H1 (cell line): ENCODE results near the gene KLF14. TPM values are rescaled to one million over a fixed set of nuclear protein-coding genes. Genes with fewer than 3 reads are reported as not detected.

Source experiments
- CTCF ChIA-PET: fragments of 300-600 bp; sonication (Branson Sonifier 250); formaldehyde crosslinking; loops from one replicate; lab custom pipeline; 2021; ENCODE audit not compliant: partially characterized antibody; lab: Charles Lee
- POLR2A ChIA-PET: fragments of 300-600 bp; sonication (Branson Sonifier 250); formaldehyde crosslinking; loops from one replicate; lab custom pipeline; 2021; ENCODE audit warnings: inconsistent platforms; ENCODE audit not compliant: partially characterized antibody; lab: Charles Lee
- DNase-seq, 2 experiments: peaks; one replicate each; pipeline versions ENCODE4 v3.0.0 to v3.0.0-alpha.2; 2010 to 2022; ENCODE audit warnings: low spot score in 2 of 2, low read depth in 1 of 2, mixed read lengths in 1 of 2
- FAIRE-seq: peaks from 2 replicates; lab custom pipeline; 2011; peaks lifted over from hg19 to GRCh38; lab: Jason Lieb, UNC
- H2AFZ ChIP-seq: 2 replicates; pipeline ENCODE4 v1.8.1; 2012; ENCODE audit warnings: low read length, inconsistent platforms
- H2AK5ac ChIP-seq: 2 replicates; pipeline ENCODE4 v1.6.1; 2013; ENCODE audit warnings: low read depth, low read length
- H2BK120ac ChIP-seq: replicated peaks from 2 replicates; pipeline ENCODE3; 2013; ENCODE audit warnings: low read depth, low read length, inconsistent platforms
- H2BK12ac ChIP-seq: 2 replicates; pipeline ENCODE4 v1.6.1; 2013; ENCODE audit warnings: low read depth, low read length
- H2BK15ac ChIP-seq: 2 replicates; pipeline ENCODE4 v1.6.1; 2013; ENCODE audit warnings: low read length
- H2BK20ac ChIP-seq: 2 replicates; pipeline ENCODE4 v1.6.1; 2013; ENCODE audit warnings: low read length
- H2BK5ac ChIP-seq: 2 replicates; pipeline ENCODE4 v1.6.1; 2013; ENCODE audit warnings: low read depth, low read length
- H3K14ac ChIP-seq: 2 replicates; pipeline ENCODE4 v1.6.1; 2013; ENCODE audit warnings: inconsistent platforms; ENCODE audit not compliant: insufficient read length
- H3K18ac ChIP-seq: 2 replicates; pipeline ENCODE4 v1.6.1; 2013; ENCODE audit warnings: low read length; ENCODE audit errors: extremely low read depth
- H3K23ac ChIP-seq: 2 replicates; pipeline ENCODE4 v1.6.1; 2013; ENCODE audit warnings: inconsistent platforms; ENCODE audit not compliant: insufficient read length
- H3K23me2 ChIP-seq: 2 replicates; pipeline ENCODE4 v1.6.1; 2013; ENCODE audit warnings: low read depth, low read length
- H3K27ac ChIP-seq: 2 replicates; pipeline ENCODE4 v1.6.1; 2011; ENCODE audit warnings: low read depth, low read length, inconsistent platforms
- H3K27me3 ChIP-seq, 4 experiments: replicated peaks in 1 of 4; 1 replicate in 1 of 4; 2 replicates in 3 of 4; pipeline versions ENCODE4 v1.6.1 to v1.8.1; 2011 to 2013; ENCODE audit warnings: low read length in 3 of 4, mild to moderate bottlenecking in 3 of 4, inconsistent platforms in 2 of 4, mixed read lengths in 2 of 4, moderate library complexity in 1 of 4; ENCODE audit not compliant: control insufficient read depth in 3 of 4, insufficient read depth in 3 of 4; ENCODE audit errors: extremely low read depth in 1 of 4
- H3K36me3 ChIP-seq, 4 experiments: 2 replicates each; pipeline versions ENCODE4 v1.6.1 to v1.8.1; 2011 to 2013; ENCODE audit warnings: mild to moderate bottlenecking in 4 of 4, low read length in 3 of 4, moderate library complexity in 2 of 4, control low read depth in 1 of 4, inconsistent platforms in 1 of 4; ENCODE audit not compliant: insufficient read depth in 4 of 4, control insufficient read depth in 2 of 4
- H3K4ac ChIP-seq: replicated peaks from 2 replicates; pipeline ENCODE3; 2013; ENCODE audit warnings: low read length, low read depth, mixed read lengths, inconsistent platforms; ENCODE audit not compliant: insufficient read length
- H3K4me1 ChIP-seq, 4 experiments: replicated peaks in 1 of 4; 1 replicate in 1 of 4; 2 replicates in 3 of 4; pipeline versions ENCODE4 v1.6.1 to v1.8.1; 2011 to 2013; ENCODE audit warnings: low read length in 3 of 4, inconsistent platforms in 2 of 4, mixed read lengths in 1 of 4; ENCODE audit not compliant: insufficient read depth in 4 of 4, control insufficient read depth in 3 of 4
- H3K4me2 ChIP-seq, 2 experiments: 2 replicates each; pipeline versions ENCODE4 v1.6.1 to v1.8.1; 2011 to 2013; ENCODE audit warnings: low read depth in 2 of 2, low read length in 2 of 2, control low read depth in 1 of 2, inconsistent platforms in 1 of 2, mild to moderate bottlenecking in 1 of 2; ENCODE audit not compliant: insufficient read depth in 1 of 2
- H3K4me3 ChIP-seq, 4 experiments: fragments of 200-600, 300-600 bp in 1 of 4; sonication (generic), shearing (Covaris generic), sonication (Bioruptor Twin) in 1 of 4; 2 replicates each; pipeline versions ENCODE4 v1.5.1 to v1.8.1; 2011 to 2016; ENCODE audit warnings: low read length in 4 of 4, low read depth in 3 of 4, control low read depth in 2 of 4, inconsistent platforms in 2 of 4, mild to moderate bottlenecking in 2 of 4, mixed read lengths in 1 of 4, moderate library complexity in 1 of 4; ENCODE audit not compliant: insufficient read depth in 2 of 4; ENCODE audit errors: extremely low read depth in 1 of 4
- H3K56ac ChIP-seq: replicated peaks from 2 replicates; pipeline ENCODE3; 2013; ENCODE audit warnings: low read depth, mild to moderate bottlenecking, mixed read lengths, low read length, inconsistent platforms; ENCODE audit not compliant: insufficient read length
- H3K79me1 ChIP-seq: 2 replicates; pipeline ENCODE4 v1.6.1; 2013; ENCODE audit warnings: low read depth, low read length, control low read depth
- H3K79me2 ChIP-seq, 2 experiments: 2 replicates each; pipeline versions ENCODE4 v1.6.1 to v1.8.1; 2012 to 2013; ENCODE audit warnings: low read length in 2 of 2, mild to moderate bottlenecking in 2 of 2, inconsistent platforms in 1 of 2; ENCODE audit not compliant: insufficient read depth in 2 of 2, control insufficient read depth in 1 of 2
- H3K9ac ChIP-seq, 4 experiments: replicated peaks in 1 of 4; 1 replicate in 1 of 4; 2 replicates in 3 of 4; pipeline versions ENCODE4 v1.6.1 to v1.8.1; 2011 to 2013; ENCODE audit warnings: low read depth in 3 of 4, low read length in 3 of 4, control low read depth in 2 of 4, mild to moderate bottlenecking in 2 of 4, moderate library complexity in 2 of 4, inconsistent platforms in 1 of 4; ENCODE audit errors: extremely low read depth in 1 of 4
- H3K9me3 ChIP-seq, 2 experiments: 2 replicates each; pipeline versions ENCODE4 v1.6.1 to v1.8.1; 2012 to 2013; ENCODE audit warnings: mild to moderate bottlenecking in 2 of 2, moderate library complexity in 2 of 2, control low read depth in 1 of 2, inconsistent platforms in 1 of 2, low read depth in 1 of 2, low read length in 1 of 2, mixed read lengths in 1 of 2; ENCODE audit not compliant: insufficient read depth in 2 of 2
- H4K20me1 ChIP-seq, 2 experiments: replicated peaks in 1 of 2; 2 replicates each; pipeline versions ENCODE3 to v1.8.1; 2011 to 2013; ENCODE audit warnings: inconsistent platforms in 2 of 2, low read length in 2 of 2, mild to moderate bottlenecking in 1 of 2; ENCODE audit not compliant: insufficient read depth in 2 of 2, control insufficient read depth in 1 of 2
- H4K5ac ChIP-seq: 2 replicates; pipeline ENCODE4 v1.6.1; 2013; ENCODE audit warnings: low read length, low read depth, mixed read lengths, inconsistent platforms; ENCODE audit not compliant: insufficient read length
- H4K8ac ChIP-seq: 2 replicates; pipeline ENCODE4 v1.8.0; 2013; ENCODE audit warnings: mild to moderate bottlenecking, moderate library complexity, low read length, inconsistent platforms; ENCODE audit not compliant: insufficient read depth; ENCODE audit errors: extremely low read depth
- H4K91ac ChIP-seq: replicated peaks from 2 replicates; pipeline ENCODE3; 2013; ENCODE audit warnings: low read length, mixed read lengths, inconsistent platforms; ENCODE audit not compliant: insufficient read length
- CHD1 ChIP-seq: IDR thresholded peaks from 2 replicates; pipeline ENCODE4 v1.6.1; 2012; ENCODE audit warnings: low read depth, low read length, improper control_type of control experiment
- SP4 ChIP-seq: IDR thresholded peaks from 2 replicates; pipeline ENCODE4 v1.6.1; 2012; ENCODE audit warnings: low read length, inconsistent platforms
- WGBS, 2 experiments: shearing (Covaris generic) in 1 of 2; methylation state at CpG; one replicate each; pipeline versions ENCODE4 v1.1.6 to v1.1.7; 2013 to 2015; ENCODE audit warnings: low lambda C conversion rate in 2 of 2, mixed read lengths in 2 of 2, inconsistent platforms in 1 of 2, low coverage in 1 of 2, missing lambda C conversion rate in 1 of 2; ENCODE audit not compliant: insufficient replicate concordance in 2 of 2, insufficient coverage in 1 of 2, insufficient read length in 1 of 2; ENCODE audit errors: extremely low coverage in 1 of 2, missing lambda C conversion rate in 1 of 2; 5-methylcytosine and 5-hydroxymethylcytosine counted together
- polyA plus RNA-seq, 7 experiments: library from polyadenylated mRNA; depleted of rRNA in 3 of 7; stranded (reverse) in 5 of 7; unstranded in 2 of 7; fragments of >200 nt in 5 of 7; fragments of 200-250 nt in 2 of 7; gene quantifications; 1 replicate in 5 of 7; 2 replicates in 1 of 7; 4 replicates in 1 of 7; pipeline versions ENCODE4 v1.2.1 to v1.2.3, GENCODE V29; 2011 to 2013; ENCODE audit warnings: missing spikeins in 2 of 7, mixed read lengths in 2 of 7
- total RNA-seq: library from RNA; stranded (reverse); fragmentation: NEBNext Ultra II Directional; extraction: Animal tissue kit (Norgen Biotek cat#: 25700); gene quantifications from 2 replicates; pipeline ENCODE4 v1.2.1, GENCODE V29; 2021

Gene KLF14
- total and polyA plus RNA-seq, 2 of the 8 experiments (the other 6 are each of a cell fraction or from before 2014, with no cell fraction given), result 0.02 TPM; not detected in 1

- H3K36me3 ChIP-seq, result no peaks in the 10 kb centered on the region
- no peak overlapping the region for H2BK15ac ChIP-seq
- H3K79me2 ChIP-seq, result no peaks in the 10 kb centered on the region
- no peaks in the 10 kb centered on the region for H3K27me3 ChIP-seq
- no peak overlapping the region for H2AK5ac ChIP-seq
- 94% methylated on average over 4 of the region's 4 CpGs; no CpG with 5 or more reads in 1 of the 2 experiments for WGBS, 2 experiments
- TF ChIP-seq SP4 (no peak), CHD1 (no peak)
- TF ChIP-seq, all 59 proteins: peak for 0
- Histone ChIP-seq H2BK120ac (no peak overlapping the region), H3K79me1 (no peaks in the 10 kb centered on the region), H3K18ac (no peak overlapping the region), H3K23ac (no peak overlapping the region), H2BK5ac (no peak overlapping the region), H2BK12ac (no peak overlapping the region), H3K9me3 (no peaks in the 10 kb centered on the region; a peak in 1 of 4 replicates), H4K5ac (no peak overlapping the region), H4K8ac (no peak overlapping the region), H3K4ac (no peak overlapping the region), H3K4me3 (no peak overlapping the region), H3K14ac (no peak overlapping the region), H2BK20ac (no peak overlapping the region), H2AFZ (no peak overlapping the region), H4K20me1 (no peaks in the 10 kb centered on the region), H3K56ac (no peak overlapping the region), H3K23me2 (no peaks in the 10 kb centered on the region), H3K27ac (no peak overlapping the region), H3K9ac (no peak overlapping the region), H3K4me2 (no peak overlapping the region), H4K91ac (no peak overlapping the region), H3K4me1 (no peaks in the 10 kb centered on the region; a peak in 1 of 7 replicates)
- CTCF ChIA-PET, result no interaction called here
- POLR2A ChIA-PET, result no interaction called here
- DNase-seq (no peak), FAIRE-seq (no peak)
Measured at GRCh38 chr7:130708001-130708400, 26.0 kb downstream of the KLF14 start.
